Stomach (tissue), 4 donors: Measurements from ENCODE around the gene GNAS-AS1.

ENCODE experiments used
- CTCF ChIP-seq, 7 experiments: fragments of 450-650 bp in 4 of 7; fragments of 200-600 bp in 3 of 7; sonication (generic) in 3 of 7; IDR thresholded peaks; one replicate each; pipeline ENCODE4 v1.5.1; 2016 to 2019; ENCODE audit warnings: antibody characterized with exemption in 7 of 7, control low read depth in 2 of 7, mild to moderate bottlenecking in 1 of 7
- POLR2AphosphoS5 ChIP-seq, 3 donors: sonication (generic); formaldehyde crosslinking; IDR thresholded peaks; one replicate each; pipeline ENCODE4 v1.6.1; 2016; ENCODE audit warnings: antibody characterized with exemption in 3 of 3

GRCh38 chr20:58841539-58842264 lies 9.0 kb downstream of the GNAS-AS1 start:
- TF ChIP-seq CTCF (IDR thresholded peaks at IDR 0.05) = no peak
- TF ChIP-seq POLR2AphosphoS5 (IDR thresholded peaks at IDR 0.05) = no peak
